ENCODE results near the gene KRTAP5-3.
"Not testable (repeated sequence)": the region's sequence is repeated elsewhere in the genome, so short reads cannot be mapped to it uniquely, and the experiment has no call there.

The KRTAP5-3 gene

DNA sequence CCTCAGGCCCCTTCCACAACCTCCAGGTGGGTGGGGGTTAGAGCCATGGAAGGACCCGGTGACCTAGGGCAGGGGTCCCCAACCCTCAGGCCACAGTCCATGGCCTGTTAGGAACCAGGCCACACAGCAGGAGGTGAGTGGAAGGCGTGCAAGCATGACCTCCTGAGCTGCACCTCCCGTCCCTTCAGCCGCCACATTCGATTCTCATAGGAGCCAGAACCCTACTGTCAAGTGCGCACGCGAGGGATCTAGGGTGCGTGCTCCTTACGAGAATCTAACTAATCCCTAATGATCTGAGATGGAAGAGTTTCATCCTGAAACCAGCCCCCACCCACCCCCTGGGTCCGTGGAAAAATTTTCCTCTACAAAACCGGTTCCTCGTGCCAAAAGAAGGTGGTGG, 17.3 kb upstream of the KRTAP5-3 start:
- H3K4me1 ChIP-seq (ENCODE audit: control insufficient read depth, insufficient read depth, low read length), result no peaks in the 10 kb centered on the region
- no peaks in the 10 kb centered on the region for H3K36me3 ChIP-seq (ENCODE audit: control insufficient read depth, insufficient read depth, low read length)
- no peak overlapping the region for H3K9ac ChIP-seq (ENCODE audit: low read length)
- H3K27ac ChIP-seq (ENCODE audit: low read depth, low read length), result no peak overlapping the region
- H3K4me3 ChIP-seq (ENCODE audit: low read length), result no peak overlapping the region
- peaks cover 3% of the 10 kb centered on the region for H3K27me3 ChIP-seq (ENCODE audit: control insufficient read depth, insufficient read depth, low read length)

GRCh38 chr11:1624621-1625020, 16.4 kb upstream of the KRTAP5-3 start:
- no peaks in the 10 kb centered on the region for H3K4me1 ChIP-seq (ENCODE audit: control insufficient read depth, insufficient read depth, low read length)
- H3K4me3 ChIP-seq (ENCODE audit: low read length), result no peak overlapping the region
- H3K9ac ChIP-seq (ENCODE audit: low read length), result no peak overlapping the region
- no peaks in the 10 kb centered on the region for H3K27me3 ChIP-seq (ENCODE audit: control insufficient read depth, insufficient read depth, low read length)
- H3K27ac ChIP-seq (ENCODE audit: low read depth, low read length), result no peak overlapping the region
- H3K36me3 ChIP-seq (ENCODE audit: control insufficient read depth, insufficient read depth, low read length), result no peaks in the 10 kb centered on the region

GRCh38 chr11:1623716-1624115, 15.5 kb upstream of the KRTAP5-3 start:
- H3K27ac ChIP-seq (ENCODE audit: low read depth, low read length), result no peak overlapping the region
- H3K27me3 ChIP-seq (ENCODE audit: control insufficient read depth, insufficient read depth, low read length), result no peaks in the 10 kb centered on the region
- no peaks in the 10 kb centered on the region for H3K4me1 ChIP-seq (ENCODE audit: control insufficient read depth, insufficient read depth, low read length)
- H3K36me3 ChIP-seq (ENCODE audit: control insufficient read depth, insufficient read depth, low read length), result no peaks in the 10 kb centered on the region
- no peak overlapping the region for H3K9ac ChIP-seq (ENCODE audit: low read length)
- no peak overlapping the region for H3K4me3 ChIP-seq (ENCODE audit: low read length)

GRCh38 chr11:1622086-1622485, 13.8 kb upstream of the KRTAP5-3 start, which contains the start of gene KRTAP5-4:
KRTAP5-4 (minus strand) TSS chr11:1622138; CDS start chr11:1622093, 45 bp downstream.
- no peak within 1 kb of the TSS for H3K27ac ChIP-seq (ENCODE audit: low read depth, low read length)
- H3K27me3 ChIP-seq (ENCODE audit: control insufficient read depth, insufficient read depth, low read length), result no peaks in the 10 kb centered on the region
- no peak within 1 kb of the TSS for H3K9ac ChIP-seq (ENCODE audit: low read length)
- no peaks in the 10 kb centered on the region for H3K4me1 ChIP-seq (ENCODE audit: control insufficient read depth, insufficient read depth, low read length)
- H3K36me3 ChIP-seq (ENCODE audit: control insufficient read depth, insufficient read depth, low read length), result no peaks in the 10 kb centered on the region
- H3K4me3 ChIP-seq (ENCODE audit: low read length), result no peak within 1 kb of the TSS

DNA sequence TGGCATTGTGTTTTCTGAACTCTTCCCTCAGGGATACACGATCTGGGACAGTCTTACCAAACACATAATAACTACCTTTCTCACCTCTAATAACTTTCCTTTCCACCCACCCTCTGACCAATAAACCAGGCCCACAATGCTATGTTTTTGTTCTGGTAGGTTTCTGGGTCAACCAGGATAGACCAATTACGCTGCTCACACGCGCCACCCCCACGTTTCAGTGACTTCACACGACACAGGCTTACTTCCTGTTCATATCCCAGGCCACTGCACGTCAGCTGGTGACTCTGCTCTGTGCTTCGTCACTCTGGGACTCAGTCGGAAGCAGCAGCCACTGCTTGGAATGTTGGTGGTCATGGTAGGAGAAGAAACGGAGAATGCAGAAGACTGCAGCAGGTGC, 11.2 kb upstream of the KRTAP5-3 start:
- Histone ChIP-seq H3K4me1 (ENCODE audit: control insufficient read depth, insufficient read depth, low read length) (no peaks in the 10 kb centered on the region), H3K27ac (ENCODE audit: low read depth, low read length) (no peak overlapping the region), H3K36me3 (ENCODE audit: control insufficient read depth, insufficient read depth, low read length) (no peaks in the 10 kb centered on the region), H3K9ac (ENCODE audit: low read length) (no peak overlapping the region), H3K4me3 (ENCODE audit: low read length) (no peak overlapping the region), H3K27me3 (ENCODE audit: control insufficient read depth, insufficient read depth, low read length) (no peaks in the 10 kb centered on the region)

GRCh38 chr11:1618231-1618630, 10.0 kb upstream of the KRTAP5-3 start:
- Histone ChIP-seq H3K27me3 (ENCODE audit: control insufficient read depth, insufficient read depth, low read length) (no peaks in the 10 kb centered on the region), H3K27ac (ENCODE audit: low read depth, low read length) (no peak overlapping the region), H3K9ac (ENCODE audit: low read length) (no peak overlapping the region), H3K4me1 (ENCODE audit: control insufficient read depth, insufficient read depth, low read length) (no peaks in the 10 kb centered on the region), H3K4me3 (ENCODE audit: low read length) (no peak overlapping the region), H3K36me3 (ENCODE audit: control insufficient read depth, insufficient read depth, low read length) (no peaks in the 10 kb centered on the region)

GRCh38 chr11:1607901-1608300, 362 bp downstream of the KRTAP5-3 start:
- not testable (repeated sequence) for H3K27ac ChIP-seq (ENCODE audit: low read depth, low read length); H3K36me3 ChIP-seq (ENCODE audit: control insufficient read depth, insufficient read depth, low read length); H3K4me1 ChIP-seq (ENCODE audit: control insufficient read depth, insufficient read depth, low read length); H3K4me3 ChIP-seq (ENCODE audit: low read length); H3K27me3 ChIP-seq (ENCODE audit: control insufficient read depth, insufficient read depth, low read length); H3K9ac ChIP-seq (ENCODE audit: low read length)

GRCh38 chr11:1607156-1607845, 962 bp downstream of the KRTAP5-3 start:
- H3K27me3 ChIP-seq (ENCODE audit: control insufficient read depth, insufficient read depth, low read length); H3K4me3 ChIP-seq (ENCODE audit: low read length); H3K4me1 ChIP-seq (ENCODE audit: control insufficient read depth, insufficient read depth, low read length); H3K9ac ChIP-seq (ENCODE audit: low read length); H3K27ac ChIP-seq (ENCODE audit: low read depth, low read length); H3K36me3 ChIP-seq (ENCODE audit: control insufficient read depth, insufficient read depth, low read length): not testable (repeated sequence)

GRCh38 chr11:1605923-1606322, 2.3 kb downstream of the KRTAP5-3 start:
- not testable (repeated sequence) for H3K9ac ChIP-seq (ENCODE audit: low read length); H3K4me3 ChIP-seq (ENCODE audit: low read length); H3K27me3 ChIP-seq (ENCODE audit: control insufficient read depth, insufficient read depth, low read length); H3K27ac ChIP-seq (ENCODE audit: low read depth, low read length); H3K4me1 ChIP-seq (ENCODE audit: control insufficient read depth, insufficient read depth, low read length); H3K36me3 ChIP-seq (ENCODE audit: control insufficient read depth, insufficient read depth, low read length)

DNA sequence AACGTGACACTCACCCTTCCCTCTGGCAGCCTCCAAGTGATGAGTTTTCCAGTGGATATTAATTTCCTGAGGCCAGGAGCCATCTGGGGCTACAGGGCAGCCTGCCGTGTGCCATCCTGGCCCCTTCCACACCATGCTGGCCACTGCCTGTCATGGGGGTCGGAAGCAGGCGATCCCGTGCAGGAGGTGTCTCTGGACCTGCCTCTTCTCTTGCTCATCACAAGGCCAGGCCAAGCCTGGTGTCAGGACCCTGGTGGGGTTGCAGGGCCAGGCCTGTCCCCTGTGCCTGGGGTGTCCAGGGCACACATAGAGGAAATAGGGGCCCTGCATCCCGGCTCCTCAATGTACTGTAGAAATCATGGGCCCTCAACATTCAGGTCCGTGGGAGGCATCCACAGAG, 3.6 kb downstream of the KRTAP5-3 start:
- Histone ChIP-seq H3K36me3 (ENCODE audit: control insufficient read depth, insufficient read depth, low read length) (no peaks in the 10 kb centered on the region), H3K27ac (ENCODE audit: low read depth, low read length) (no peak overlapping the region), H3K27me3 (ENCODE audit: control insufficient read depth, insufficient read depth, low read length) (peaks cover 2% of the 10 kb centered on the region), H3K4me1 (ENCODE audit: control insufficient read depth, insufficient read depth, low read length) (no peaks in the 10 kb centered on the region), H3K4me3 (ENCODE audit: low read length) (no peak overlapping the region), H3K9ac (ENCODE audit: low read length) (no peak overlapping the region)

DNA sequence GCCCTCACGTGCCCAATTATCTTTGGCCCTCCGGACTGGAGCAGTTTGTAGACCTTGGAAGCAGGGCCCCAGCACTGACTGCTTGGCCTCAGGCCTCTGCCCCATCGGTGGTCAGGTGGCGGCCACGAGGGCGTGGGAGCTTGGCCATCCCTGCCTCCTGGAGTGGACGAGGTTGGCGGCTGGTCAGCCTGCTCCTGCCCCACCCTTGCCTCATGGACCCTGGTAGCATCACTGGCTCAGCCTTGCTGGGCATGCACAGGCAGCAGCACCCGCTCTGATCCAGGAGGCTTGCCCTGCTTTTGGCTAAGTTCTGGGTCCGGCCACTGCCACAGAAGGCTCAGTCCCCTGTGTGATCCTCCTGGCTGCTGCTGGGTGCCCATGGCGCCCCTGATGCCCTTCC, 4.1 kb downstream of the KRTAP5-3 start:
- H3K36me3 ChIP-seq (ENCODE audit: control insufficient read depth, insufficient read depth, low read length), result no peaks in the 10 kb centered on the region
- H3K4me1 ChIP-seq (ENCODE audit: control insufficient read depth, insufficient read depth, low read length), result no peaks in the 10 kb centered on the region
- no peak overlapping the region for H3K4me3 ChIP-seq (ENCODE audit: low read length)
- H3K27me3 ChIP-seq (ENCODE audit: control insufficient read depth, insufficient read depth, low read length), result peaks cover 2% of the 10 kb centered on the region
- H3K27ac ChIP-seq (ENCODE audit: low read depth, low read length), result no peak overlapping the region
- no peak overlapping the region for H3K9ac ChIP-seq (ENCODE audit: low read length)

DNA sequence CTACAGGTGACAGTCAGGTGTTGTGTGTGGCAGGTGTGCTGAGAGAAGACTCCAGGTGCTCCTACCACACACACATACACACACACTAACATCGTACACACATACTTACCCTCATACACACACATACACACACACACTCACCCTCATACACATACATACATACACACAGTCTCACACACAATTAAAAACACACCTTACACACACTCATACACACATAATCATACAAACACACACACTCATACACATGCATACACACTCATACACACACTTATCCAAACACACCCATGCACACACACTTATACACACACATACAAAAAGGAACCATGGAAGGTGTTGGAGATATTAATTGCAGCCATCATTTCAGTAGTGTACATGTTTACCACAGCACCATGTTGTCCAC, 4.6 kb downstream of the KRTAP5-3 start:
- Histone ChIP-seq H3K4me3 (ENCODE audit: low read length) (no peak overlapping the region), H3K4me1 (ENCODE audit: control insufficient read depth, insufficient read depth, low read length) (no peaks in the 10 kb centered on the region), H3K36me3 (ENCODE audit: control insufficient read depth, insufficient read depth, low read length) (no peaks in the 10 kb centered on the region), H3K27ac (ENCODE audit: low read depth, low read length) (no peak overlapping the region), H3K27me3 (ENCODE audit: control insufficient read depth, insufficient read depth, low read length) (peaks cover 2% of the 10 kb centered on the region), H3K9ac (ENCODE audit: low read length) (no peak overlapping the region)

- not testable (repeated sequence) for H3K9ac ChIP-seq (ENCODE audit: low read length); H3K4me1 ChIP-seq (ENCODE audit: control insufficient read depth, insufficient read depth, low read length); H3K27ac ChIP-seq (ENCODE audit: low read depth, low read length); H3K27me3 ChIP-seq (ENCODE audit: control insufficient read depth, insufficient read depth, low read length); H3K4me3 ChIP-seq (ENCODE audit: low read length); H3K36me3 ChIP-seq (ENCODE audit: control insufficient read depth, insufficient read depth, low read length)
Measured at GRCh38 chr11:1601663-1602062, 6.6 kb downstream of the KRTAP5-3 start.

Data from rectal smooth muscle tissue (tissue), 1 donor.